Measurements from ENCODE around the gene PRR5L.

The PRR5L gene

DNA sequence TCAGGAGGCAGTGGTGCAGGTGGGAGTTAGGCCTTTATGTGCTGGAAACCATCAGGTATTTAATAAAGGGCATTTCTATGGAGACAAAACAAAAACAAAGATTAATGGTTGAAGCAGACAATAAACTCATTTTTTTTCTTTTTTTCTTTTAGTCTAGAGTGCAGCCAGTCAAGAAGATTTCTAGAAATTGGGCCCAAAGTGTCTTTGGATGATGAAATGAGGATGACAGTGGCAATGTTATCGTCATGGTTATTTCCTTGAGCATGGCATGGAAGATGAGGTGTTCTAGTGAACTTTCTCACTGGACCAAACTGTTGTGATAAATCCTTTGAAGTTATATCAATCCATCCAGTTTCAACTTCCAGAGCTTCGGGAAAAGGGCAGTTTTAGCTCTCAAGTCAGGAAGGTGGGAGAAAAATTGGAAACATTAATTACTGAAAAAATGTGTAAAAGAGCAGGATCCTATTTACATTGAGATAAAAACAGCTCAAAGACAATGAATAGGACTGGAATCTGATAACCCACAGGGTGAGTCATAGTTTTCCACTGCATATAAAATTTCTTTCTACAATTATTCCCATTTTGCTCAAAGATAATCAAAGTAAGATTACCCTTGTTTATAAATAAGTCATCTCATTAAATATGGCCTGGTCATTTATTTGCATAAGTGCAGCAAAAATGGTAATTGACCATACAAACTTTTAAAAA lies 33.0 kb downstream of the PRR5L start:
- DNase-seq = no peak

DNA sequence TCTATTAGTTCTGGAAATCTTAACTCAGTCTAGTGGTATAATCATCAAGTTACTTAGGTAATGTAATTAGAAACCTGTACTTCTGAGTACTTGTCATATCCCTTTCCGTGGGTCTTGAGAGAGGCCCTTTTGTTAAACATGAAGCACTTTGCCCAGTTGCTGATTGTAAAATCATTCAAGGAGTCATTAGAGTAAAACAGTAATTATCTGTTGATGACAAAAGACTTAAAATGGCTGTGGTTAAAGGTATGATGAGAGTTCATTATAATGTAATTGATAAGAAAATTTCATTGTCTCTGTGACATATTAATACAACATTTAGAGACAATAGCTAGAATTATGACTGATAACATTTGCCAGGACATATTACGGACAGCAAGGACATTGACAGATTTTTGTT lies 34.3 kb downstream of the PRR5L start:
- no peak for DNase-seq

DNA sequence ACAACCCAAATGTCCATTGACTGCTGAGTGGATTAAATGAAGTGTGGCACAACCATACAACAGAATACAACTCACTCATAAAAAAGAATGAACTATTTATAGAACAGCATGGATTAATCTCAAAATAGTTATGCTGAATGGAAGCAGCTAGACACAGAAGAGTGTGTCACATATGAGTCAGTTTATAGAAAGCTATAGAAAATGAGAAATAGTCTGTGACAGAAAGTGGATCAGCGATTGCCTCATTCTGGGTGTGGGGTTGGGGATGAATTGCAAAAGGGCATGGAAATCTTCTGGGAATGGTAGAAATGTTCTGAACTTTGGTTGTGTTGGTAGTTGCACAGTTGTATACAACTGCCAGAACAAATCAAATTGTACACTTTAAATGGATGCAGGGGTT lies 37.4 kb downstream of the PRR5L start:
- DNase-seq = no peak

DNA sequence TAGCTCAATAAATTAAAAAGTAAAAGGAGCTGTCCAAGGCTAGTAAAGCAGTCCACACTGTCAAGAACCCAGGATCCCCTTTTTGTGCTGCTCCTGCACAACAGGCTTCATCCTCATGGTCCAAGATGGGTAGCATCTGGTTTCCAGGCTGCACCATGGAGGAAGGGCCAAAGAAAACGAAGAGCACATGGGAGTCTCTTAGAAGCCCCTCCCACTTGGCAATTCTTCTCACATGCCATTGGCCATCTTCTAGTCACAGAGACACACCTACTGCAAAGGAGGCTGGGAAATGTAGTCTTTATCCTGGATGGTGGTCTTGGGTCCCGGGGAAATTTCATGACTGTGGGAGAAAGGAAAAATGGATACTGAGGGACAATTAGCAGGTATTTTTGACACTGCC lies 37.8 kb downstream of the PRR5L start:
- DNase-seq = no peak

DNA sequence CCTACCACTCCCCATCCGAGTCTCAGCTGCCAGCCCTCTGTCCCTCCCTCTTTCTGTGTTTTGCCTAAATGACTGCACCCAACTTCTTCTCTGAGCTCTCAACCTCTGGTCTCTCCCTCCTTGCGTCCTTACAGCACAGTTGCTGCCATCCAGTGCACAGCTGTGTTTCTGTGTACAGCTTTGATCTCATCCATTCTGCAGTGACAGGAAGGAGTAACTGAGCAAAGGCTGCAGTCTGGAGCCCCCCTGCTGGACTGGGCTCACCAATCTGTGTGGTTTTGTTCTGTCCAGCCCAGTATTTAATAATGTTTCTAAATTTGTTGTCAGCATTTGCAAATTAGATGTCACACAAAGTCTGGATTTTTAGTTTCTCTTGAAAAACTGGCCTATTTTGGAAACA lies 43.8 kb downstream of the PRR5L start:
- DNase-seq = no peak

DNA sequence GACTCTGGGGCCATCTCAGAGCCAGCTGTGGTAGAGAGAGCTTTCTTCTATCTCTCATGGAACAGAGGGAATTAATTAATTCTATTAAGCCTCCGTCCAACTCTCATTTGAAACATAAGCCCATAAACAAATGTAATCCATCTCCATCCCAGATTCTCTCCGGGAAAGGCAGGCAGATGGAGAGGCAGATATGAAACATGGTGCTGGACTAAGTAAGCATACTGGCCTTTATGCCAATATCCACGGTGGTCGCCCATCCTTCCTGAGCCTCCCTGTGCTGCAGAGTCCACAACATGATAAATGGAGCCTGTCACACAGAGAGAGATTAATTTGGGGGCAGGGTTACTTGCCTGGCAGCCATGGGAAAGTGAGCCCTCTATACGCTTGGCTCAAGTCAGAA lies 44.8 kb downstream of the PRR5L start:
- DNase-seq = no peak

DNA sequence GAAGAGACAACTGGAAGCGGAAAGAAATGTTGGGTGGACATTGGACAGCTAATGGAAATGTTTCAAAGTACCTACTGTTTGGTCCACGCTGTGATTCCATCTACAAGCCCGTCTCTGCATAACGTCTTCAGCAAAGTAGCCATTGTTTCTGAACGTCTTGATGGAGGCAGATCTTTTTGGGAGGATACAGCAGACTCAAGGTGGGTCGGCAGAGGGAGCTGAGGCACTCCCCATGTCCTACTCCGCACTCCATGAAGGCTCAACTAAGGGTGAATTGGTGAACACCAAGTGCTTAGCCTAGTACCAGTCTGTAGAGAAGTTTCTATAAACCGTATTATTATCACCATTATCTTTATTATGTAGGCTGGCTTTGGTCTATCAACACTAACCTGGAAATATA lies 45.8 kb downstream of the PRR5L start:
- DNase-seq = no peak

DNA sequence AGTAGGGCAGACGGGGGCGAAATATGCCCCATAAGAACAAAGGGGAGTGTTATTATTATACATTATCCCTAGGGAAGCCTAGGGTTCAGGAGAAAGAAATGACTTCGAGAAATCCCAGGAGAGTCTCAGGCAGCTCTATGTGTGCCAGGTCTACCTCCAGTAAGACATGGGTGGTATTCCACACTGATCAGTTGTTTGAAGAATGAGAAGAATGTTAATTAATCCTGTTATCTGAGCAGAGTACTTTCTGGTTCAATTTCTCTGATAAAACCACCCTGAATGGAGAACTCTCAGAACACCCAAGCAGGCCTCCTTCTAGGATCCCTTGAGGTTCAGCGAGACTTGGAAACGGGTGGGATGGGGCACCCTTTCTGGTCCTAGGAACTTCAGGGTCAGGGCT lies 46.2 kb downstream of the PRR5L start:
- no peak for DNase-seq

DNA sequence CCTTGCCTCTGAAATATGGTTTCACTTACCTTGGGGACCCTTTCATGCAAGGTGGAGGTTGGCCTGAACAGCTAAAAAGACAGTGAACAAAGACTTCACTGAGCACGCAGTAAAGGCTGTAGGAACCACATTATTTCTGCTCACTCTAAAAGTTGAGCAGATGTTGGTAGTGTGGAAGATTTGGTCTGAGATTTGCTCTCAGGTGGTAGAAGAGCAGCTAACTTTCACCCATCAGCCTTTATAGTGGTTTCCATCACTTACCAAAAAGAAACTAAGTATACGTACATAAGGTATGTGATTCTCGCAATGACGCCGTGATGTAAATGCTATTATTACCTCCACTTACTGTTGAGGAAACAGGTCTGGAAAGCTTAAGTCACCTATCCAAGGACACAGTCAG lies 47.3 kb downstream of the PRR5L start:
- DNase-seq = no peak

DNA sequence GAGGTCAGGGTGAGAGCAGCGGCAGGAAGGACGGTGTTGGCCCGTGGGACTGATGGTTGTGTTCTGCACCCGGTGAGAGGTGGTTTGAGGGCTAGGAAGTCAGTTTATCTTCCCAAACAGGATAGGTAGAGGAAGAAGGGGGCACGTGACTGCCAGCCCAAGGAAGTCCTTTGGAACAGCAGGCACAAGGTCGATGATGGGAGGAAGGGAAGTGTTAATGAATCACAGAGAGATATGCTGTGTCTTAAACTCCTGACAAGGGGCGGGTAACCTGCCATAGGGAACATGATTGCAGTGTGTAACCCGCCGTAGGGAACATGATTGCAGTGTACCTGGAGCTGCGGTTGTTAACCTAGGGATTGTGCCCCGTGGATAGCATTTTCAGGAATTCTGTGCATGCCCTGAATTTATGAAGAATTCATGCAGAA lies 49.0 kb downstream of the PRR5L start:
- DNase-seq = no peak

DNA sequence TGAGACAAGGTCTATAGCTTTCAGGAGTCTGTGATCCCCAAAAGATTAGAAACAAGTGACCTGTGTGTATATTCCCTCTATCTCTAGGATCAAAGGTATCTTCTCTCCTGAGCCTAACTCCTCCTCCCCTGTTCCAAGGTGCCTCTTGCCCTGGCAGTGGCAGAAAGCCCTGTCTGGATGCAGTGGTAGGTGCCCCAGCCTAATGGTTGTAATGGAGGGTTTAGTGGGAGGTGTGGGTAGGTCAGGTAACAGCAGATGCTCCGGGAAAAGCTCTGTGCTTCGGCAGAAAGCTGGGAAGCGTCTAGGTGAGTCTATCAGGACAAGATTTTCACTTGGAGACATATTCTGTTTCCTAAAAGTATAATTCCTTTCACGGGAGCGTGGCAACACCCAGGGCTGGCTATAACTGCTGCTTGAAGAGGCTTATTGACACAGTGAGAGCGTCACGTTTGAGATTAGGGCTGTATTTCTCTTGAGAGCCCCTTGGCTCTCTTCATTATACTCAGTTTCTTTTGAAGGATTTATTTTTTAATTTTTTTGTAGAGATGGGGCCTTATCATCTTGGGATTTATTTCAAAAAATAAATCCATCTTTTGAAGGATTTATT lies 49.5 kb downstream of the PRR5L start:
- DNase-seq = no peak

DNA sequence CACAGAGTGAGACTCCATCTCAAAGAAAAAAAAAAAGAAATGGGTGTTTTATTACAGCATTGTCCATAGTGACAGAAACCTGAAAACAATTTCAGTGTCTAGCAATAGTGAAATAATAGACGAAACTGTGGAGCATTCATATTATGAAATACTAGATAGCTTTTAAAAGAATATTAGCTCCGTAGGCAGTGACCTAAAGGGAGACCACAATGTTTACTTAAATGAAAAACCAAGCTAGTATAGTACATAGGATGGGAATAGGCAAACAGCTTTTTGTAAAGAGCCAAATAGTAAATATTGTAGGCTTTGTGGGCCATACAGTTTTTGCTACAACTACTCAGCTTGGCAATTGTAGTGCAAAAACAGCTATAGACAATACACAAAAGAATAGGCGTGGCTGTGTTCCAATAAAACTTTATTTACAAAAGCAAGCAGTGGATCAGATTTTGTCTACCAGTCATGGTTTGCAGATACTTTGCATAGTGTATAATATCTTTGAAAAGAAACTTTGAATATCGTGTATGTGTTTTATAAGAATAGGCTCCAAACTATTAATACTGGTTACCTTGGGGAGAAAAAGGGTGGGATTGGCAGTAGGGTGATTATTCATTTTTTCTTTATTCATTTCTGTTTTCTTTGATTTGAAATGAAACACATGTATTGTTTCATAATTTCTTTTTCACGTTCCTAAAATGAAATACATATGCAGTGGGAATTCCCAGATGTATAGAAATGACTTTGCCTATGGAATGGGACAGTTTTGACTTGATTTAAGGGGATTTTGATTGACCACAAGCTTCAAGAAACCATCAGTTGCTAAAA lies 50.7 kb downstream of the PRR5L start:
- no peak for DNase-seq

DNA sequence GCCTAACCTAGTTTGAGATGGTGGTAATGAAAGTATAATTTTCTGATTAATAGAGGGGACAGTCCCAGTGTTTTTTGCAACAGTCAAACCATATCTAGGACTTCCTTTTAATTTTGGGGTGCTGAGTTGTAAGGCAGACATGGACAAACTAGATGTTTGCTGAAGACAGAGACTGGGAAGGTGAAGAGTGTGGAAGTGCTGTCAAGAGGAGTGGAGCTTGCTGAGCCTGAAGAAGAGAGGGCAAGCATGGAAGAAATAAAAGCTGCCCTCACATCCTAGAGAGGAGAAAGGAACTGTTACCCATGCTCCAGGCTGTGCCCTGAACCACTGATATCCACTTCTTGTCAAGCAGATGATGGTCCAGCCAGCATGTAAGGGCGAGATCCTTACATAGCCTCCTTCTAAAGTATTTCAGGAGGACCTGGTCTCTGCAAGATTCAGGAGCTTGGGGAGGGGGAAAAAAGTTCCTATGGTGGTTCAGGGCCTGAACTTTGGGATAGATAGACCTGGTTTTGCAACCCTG lies 51.4 kb downstream of the PRR5L start:
- DNase-seq = no peak

DNA sequence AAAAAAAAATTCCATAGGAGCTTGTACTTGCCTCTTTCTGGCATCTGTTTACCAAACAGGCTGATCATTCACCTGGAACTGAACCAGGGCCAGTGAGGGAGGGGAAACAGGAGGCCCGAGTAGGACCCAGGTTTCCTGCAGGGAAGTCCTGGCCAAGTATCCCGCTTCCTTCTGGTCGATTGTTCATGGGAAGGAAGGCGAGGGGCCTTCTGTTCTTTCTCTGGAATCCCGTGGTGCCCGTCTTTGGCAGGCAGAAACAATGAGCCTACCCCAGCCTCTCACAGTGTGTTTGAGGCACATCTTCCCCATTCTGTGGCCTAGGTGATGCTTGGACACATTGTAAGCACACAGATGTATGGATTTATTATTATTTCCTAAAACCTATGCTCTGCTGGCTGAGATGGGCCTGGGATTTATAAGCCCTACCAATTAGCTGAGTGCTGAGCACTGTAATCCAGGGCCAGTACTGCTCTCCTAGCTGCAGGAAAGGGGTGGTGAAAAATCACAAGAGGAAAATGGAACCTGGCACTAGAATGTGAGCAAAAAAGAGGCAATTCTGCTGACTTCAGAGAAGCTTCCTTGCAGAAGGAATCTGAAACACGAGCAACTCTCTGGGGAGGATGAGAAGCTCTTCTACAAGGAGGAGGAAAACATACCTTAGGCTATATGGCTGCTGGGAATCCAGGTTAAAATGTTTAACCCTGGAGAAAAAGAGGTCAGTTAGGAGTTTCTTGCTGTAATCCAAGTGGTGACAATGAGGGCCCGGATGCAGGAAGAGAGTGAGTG lies 53.5 kb downstream of the PRR5L start:
- DNase-seq = no peak

DNA sequence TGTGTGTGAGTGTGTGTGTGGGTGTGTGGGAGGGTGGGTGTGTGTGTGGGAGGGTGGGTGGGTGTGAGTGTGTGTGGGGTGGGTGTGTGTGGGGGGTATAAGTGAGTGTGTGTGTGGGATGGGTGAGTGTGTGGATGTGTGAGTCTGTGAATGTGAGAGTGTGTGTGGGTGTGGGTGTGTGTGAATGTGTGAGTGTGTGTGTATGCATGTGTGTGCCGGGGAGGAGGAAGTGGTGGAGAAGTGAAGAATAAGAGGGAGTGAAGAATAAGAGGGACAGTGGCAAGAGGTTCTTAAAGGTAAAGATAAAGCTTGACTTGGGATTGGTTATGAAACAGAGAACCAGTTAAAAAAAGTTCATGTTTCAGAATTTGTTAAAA lies 54.0 kb downstream of the PRR5L start:
- no peak for DNase-seq

DNA sequence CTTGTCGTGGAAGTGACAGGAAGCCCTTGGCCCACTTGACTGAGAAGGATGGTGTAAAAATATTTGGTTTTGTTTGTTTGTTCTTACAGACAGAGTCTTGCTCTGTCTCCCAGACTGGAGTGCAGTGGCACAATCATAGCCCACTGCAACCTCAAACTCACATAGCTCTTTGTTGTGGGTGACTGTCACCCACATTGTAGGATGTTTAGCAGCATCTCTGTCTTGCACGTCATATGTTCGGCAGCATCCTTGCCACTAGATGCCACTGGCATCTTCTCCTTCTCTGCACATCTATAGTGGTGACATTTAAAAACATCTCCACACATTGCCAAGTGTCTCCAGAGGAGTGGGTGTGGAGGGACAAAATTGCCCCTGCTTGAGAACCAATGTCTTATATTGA lies 56.8 kb downstream of the PRR5L start:
- DNase-seq = peak; percentile 65 to 82

DNA sequence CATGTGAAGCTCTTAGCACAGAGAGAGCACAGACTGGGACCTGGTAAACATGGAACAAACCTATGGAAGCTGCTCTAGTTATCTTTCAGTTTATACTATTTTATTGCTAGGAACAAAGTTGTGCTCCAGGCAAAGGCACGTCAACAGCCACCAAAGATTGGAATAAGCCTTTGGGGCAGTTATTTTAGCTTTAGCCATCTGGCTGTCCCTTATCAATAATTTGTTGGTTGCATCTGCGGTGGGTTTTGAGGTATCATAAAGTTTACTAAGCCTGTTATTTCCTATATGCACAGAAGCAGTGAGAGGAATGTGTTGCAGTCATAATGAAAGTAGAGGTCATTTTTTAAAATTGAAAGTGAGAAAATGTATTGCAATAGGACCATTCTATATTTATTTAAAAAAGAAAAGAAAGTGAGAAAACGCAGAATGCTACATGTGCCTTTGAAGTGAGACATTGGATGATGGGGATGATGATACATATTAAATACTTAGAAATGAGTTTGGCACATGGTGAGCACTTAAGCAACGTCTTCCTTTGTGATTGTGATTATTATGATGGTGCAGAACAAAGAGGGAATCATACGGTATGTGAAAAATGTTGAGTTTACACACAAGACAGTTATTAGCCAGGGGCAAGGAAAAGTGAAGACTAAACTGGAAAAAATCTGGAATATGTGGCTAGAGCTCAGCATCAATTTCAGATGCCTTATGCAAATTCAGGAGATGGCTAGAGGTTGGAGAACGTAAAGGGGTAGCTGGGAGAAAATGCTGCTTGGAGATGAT lies 58.3 kb downstream of the PRR5L start:
- DNase-seq = no peak

DNA sequence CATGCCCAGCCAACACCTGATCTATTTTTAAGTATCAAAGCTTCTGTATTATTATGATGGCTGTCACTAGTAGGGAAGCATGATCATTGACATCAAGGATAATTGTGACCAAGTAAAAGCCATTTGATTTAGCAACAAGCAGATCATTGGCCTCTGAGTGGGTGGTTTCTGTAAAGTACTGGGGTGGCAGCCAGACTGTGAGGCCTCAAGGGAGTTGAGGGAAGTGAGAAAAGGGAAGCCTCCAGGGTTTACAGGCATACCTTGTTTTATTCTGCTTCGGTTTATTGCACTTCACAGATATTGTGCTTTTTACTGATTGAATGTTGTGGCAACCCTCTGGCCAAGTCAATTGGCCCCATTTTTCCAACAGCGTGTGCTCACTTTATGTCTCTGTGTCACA lies 60.1 kb downstream of the PRR5L start:
- peak in 1 of 2 donors; percentile 52 for DNase-seq

DNA sequence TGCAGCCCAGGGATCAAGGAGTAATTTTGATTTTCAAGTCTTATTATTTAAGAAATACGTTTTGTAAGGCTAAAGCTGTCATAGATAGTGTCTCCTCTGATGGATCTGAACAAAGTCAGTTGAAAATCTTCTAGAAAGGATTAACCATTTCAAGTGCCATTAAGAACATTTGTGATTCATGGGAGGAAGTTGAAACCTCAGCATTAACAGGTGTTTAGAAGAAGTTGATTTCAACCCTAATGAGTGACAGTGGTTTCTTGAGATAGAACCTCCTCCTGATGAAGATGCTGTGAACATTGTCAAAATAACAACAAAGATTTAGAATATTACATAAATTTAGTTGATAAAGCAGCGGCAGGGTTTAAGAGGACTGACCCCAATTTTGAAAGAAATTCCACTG lies 61.7 kb downstream of the PRR5L start:
- no peak for DNase-seq

DNA sequence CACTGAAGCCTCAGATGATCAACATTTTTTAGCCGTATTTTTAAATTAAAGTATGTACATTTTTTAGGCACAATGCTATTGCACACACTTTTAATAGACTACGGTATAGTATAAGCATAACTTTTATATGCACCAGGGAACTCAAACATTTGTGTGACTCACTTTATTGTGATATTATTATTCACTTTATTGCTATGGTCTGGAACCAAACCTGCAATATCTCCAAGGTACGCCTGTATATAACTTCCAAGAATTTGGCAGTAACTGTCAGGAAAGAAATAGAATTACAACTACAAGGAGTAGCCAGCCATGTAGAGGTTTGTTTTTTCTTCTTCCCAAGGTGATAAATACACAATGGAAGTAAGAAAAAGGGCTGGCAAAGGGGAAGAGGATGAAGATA lies 62.3 kb downstream of the PRR5L start:
- DNase-seq = no peak

DNA sequence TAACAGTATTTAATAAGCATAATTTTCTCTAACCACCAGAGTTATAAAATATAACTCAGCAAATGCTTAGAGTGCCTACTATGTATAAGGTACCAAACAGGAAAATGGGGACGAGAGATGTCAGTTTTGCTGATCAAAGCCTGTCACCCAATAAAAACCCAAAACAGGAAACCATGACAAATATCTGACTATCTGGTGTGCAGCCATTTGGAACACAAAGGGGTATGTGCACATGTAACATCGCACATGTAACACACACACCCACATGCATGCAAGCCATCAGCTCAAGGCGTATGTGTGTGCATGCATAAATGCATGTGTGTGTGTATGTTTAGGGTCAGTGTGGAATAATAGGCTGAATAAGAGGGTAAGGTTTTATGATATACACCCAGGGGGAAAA lies 64.2 kb downstream of the PRR5L start:
- DNase-seq = no peak

DNA sequence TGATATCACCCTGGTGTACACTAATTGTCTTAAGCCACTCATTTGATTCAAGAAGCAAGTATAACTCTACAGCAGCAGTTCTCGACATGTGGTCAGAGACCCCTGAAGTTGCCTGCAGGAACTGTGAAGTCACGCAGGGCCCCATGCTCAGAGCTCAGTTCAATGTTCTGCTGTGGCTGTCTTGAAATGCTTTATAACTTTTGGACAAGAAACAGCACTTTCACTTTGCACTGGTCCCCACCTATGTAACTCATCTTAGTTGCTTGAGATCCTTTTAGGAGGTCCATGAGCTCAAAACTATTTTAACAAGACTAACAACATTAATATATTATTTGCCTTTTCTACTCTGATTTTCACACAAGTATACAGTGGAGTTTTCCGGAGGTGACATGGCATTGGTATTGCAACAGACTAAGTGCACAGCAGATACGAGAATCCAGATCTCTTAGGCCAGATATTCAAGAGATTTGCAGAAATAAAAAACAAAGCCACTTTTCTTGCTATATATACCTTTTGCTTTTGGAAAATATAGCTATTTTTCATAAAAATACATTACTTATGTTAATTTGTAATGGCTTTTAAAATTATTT lies 64.8 kb downstream of the PRR5L start:
- no peak for DNase-seq
